Measurements from ENCODE around the gene ALDH1A1.

ALDH1A1 gene

GRCh38 chr9:72936679-72937078 is 16.2 kb downstream of the ALDH1A1 start:
- no peak overlapping the region for H3K4me3 Mint-ChIP-seq
- no peak for DNase-seq (ENCODE audit: low spot score in 2 of 2)
- ATAC-seq: no peak
- H3K4me1 Mint-ChIP-seq: no peaks in the 10 kb centered on the region
- no peaks in the 10 kb centered on the region for H3K9me3 Mint-ChIP-seq
- no peak overlapping the region for H3K27ac Mint-ChIP-seq
- no peaks in the 10 kb centered on the region for H3K36me3 Mint-ChIP-seq

- H3K36me3 Mint-ChIP-seq: no peaks in the 10 kb centered on the region
- no peak overlapping the region for H3K27ac Mint-ChIP-seq
- H3K9me3 Mint-ChIP-seq: no peaks in the 10 kb centered on the region
- ATAC-seq: no peak
- DNase-seq (ENCODE audit: low spot score in 2 of 2): no peak
- H3K4me1 Mint-ChIP-seq: no peaks in the 10 kb centered on the region
- no peak overlapping the region for H3K4me3 Mint-ChIP-seq
Measured at GRCh38 chr9:72936266-72936665, 16.6 kb downstream of the ALDH1A1 start.

GRCh38 chr9:72935595-72935994 is 17.3 kb downstream of the ALDH1A1 start:
- H3K36me3 Mint-ChIP-seq: no peaks in the 10 kb centered on the region
- H3K27ac Mint-ChIP-seq: no peak overlapping the region
- no peak overlapping the region for H3K4me3 Mint-ChIP-seq
- DNase-seq (ENCODE audit: low spot score in 2 of 2): no peak
- ATAC-seq: no peak
- no peaks in the 10 kb centered on the region for H3K9me3 Mint-ChIP-seq
- H3K4me1 Mint-ChIP-seq: no peaks in the 10 kb centered on the region

GRCh38 chr9:72933730-72934665 is 18.9 kb downstream of the ALDH1A1 start:
- H3K4me1 Mint-ChIP-seq: no peaks in the 10 kb centered on the region
- ATAC-seq: no peak
- no peaks in the 10 kb centered on the region for H3K36me3 Mint-ChIP-seq

GRCh38 chr9:72932619-72933018 is 20.2 kb downstream of the ALDH1A1 start:
- Mint-ChIP-seq H3K36me3 (no peaks in the 10 kb centered on the region), H3K4me3 (no peak overlapping the region), H3K27ac (no peak overlapping the region), H3K9me3 (no peaks in the 10 kb centered on the region), H3K4me1 (no peaks in the 10 kb centered on the region)
- DNase-seq (ENCODE audit: low spot score in 2 of 2): no peak
- no peak for ATAC-seq

More at GRCh38 chr9:72933730-72934665, 18.9 kb downstream of the ALDH1A1 start:
- DNase-seq (ENCODE audit: low spot score in 2 of 2): no peak
- H3K4me3 Mint-ChIP-seq: no peak overlapping the region
- H3K27ac Mint-ChIP-seq: no peak overlapping the region
- H3K9me3 Mint-ChIP-seq: no peaks in the 10 kb centered on the region

GRCh38 chr9:72931897-72932296 is 21.0 kb downstream of the ALDH1A1 start:
- Mint-ChIP-seq H3K27ac (no peak overlapping the region), H3K36me3 (no peaks in the 10 kb centered on the region), H3K9me3 (no peaks in the 10 kb centered on the region), H3K4me1 (no peaks in the 10 kb centered on the region), H3K4me3 (no peak overlapping the region)
- DNase-seq (ENCODE audit: low spot score in 2 of 2) (no peak), ATAC-seq (no peak)

GRCh38 chr9:72931437-72931836 is 21.4 kb downstream of the ALDH1A1 start:
- ATAC-seq (no peak), DNase-seq (ENCODE audit: low spot score in 2 of 2) (no peak)

GRCh38 chr9:72930828-72931227 is 22.0 kb downstream of the ALDH1A1 start:
- H3K9me3 Mint-ChIP-seq: no peaks in the 10 kb centered on the region
- H3K27ac Mint-ChIP-seq: no peak overlapping the region
- H3K36me3 Mint-ChIP-seq: no peaks in the 10 kb centered on the region
- DNase-seq (ENCODE audit: low spot score in 2 of 2) (no peak), ATAC-seq (no peak)
- H3K4me3 Mint-ChIP-seq: no peak overlapping the region
- H3K4me1 Mint-ChIP-seq: no peaks in the 10 kb centered on the region

More at GRCh38 chr9:72931437-72931836, 21.4 kb downstream of the ALDH1A1 start:
- Mint-ChIP-seq H3K36me3 (no peaks in the 10 kb centered on the region), H3K9me3 (no peaks in the 10 kb centered on the region), H3K27ac (no peak overlapping the region), H3K4me3 (no peak overlapping the region), H3K4me1 (no peaks in the 10 kb centered on the region)

GRCh38 chr9:72929542-72929941 is 23.3 kb downstream of the ALDH1A1 start:
- Mint-ChIP-seq H3K4me3 (no peak overlapping the region), H3K4me1 (no peaks in the 10 kb centered on the region), H3K27ac (no peak overlapping the region)

GRCh38 chr9:72928042-72928507 is 24.8 kb downstream of the ALDH1A1 start:
- ATAC-seq (no peak), DNase-seq (ENCODE audit: low spot score in 2 of 2) (no peak)
- Mint-ChIP-seq H3K9me3 (no peaks in the 10 kb centered on the region), H3K4me1 (no peaks in the 10 kb centered on the region), H3K36me3 (no peaks in the 10 kb centered on the region), H3K4me3 (no peak overlapping the region), H3K27ac (no peak overlapping the region)

More at GRCh38 chr9:72929542-72929941, 23.3 kb downstream of the ALDH1A1 start:
- no peak for DNase-seq (ENCODE audit: low spot score in 2 of 2)
- no peaks in the 10 kb centered on the region for H3K9me3 Mint-ChIP-seq
- H3K36me3 Mint-ChIP-seq: no peaks in the 10 kb centered on the region
- ATAC-seq: no peak

GRCh38 chr9:72926506-72926905 is 26.3 kb downstream of the ALDH1A1 start:
- no peak for DNase-seq (ENCODE audit: low spot score in 2 of 2)
- no peaks in the 10 kb centered on the region for H3K36me3 Mint-ChIP-seq
- no peak for ATAC-seq
- no peak overlapping the region for H3K4me3 Mint-ChIP-seq
- no peaks in the 10 kb centered on the region for H3K9me3 Mint-ChIP-seq
- H3K4me1 Mint-ChIP-seq: no peaks in the 10 kb centered on the region
- H3K27ac Mint-ChIP-seq: no peak overlapping the region

GRCh38 chr9:72925891-72926290 is 27.0 kb downstream of the ALDH1A1 start:
- H3K27ac Mint-ChIP-seq: no peak overlapping the region
- no peaks in the 10 kb centered on the region for H3K4me1 Mint-ChIP-seq
- no peak overlapping the region for H3K4me3 Mint-ChIP-seq
- H3K36me3 Mint-ChIP-seq: no peaks in the 10 kb centered on the region
- H3K9me3 Mint-ChIP-seq: no peaks in the 10 kb centered on the region
- DNase-seq (ENCODE audit: low spot score in 2 of 2): no peak
- ATAC-seq: no peak

GRCh38 chr9:72925126-72925789 is 27.6 kb downstream of the ALDH1A1 start:
- Mint-ChIP-seq H3K36me3 (no peaks in the 10 kb centered on the region), H3K4me3 (no peak overlapping the region), H3K4me1 (no peaks in the 10 kb centered on the region), H3K9me3 (no peaks in the 10 kb centered on the region), H3K27ac (no peak overlapping the region)
- DNase-seq (ENCODE audit: low spot score in 2 of 2) (no peak), ATAC-seq (no peak)

- no peak for DNase-seq (ENCODE audit: low spot score in 2 of 2)
- H3K4me3 Mint-ChIP-seq: no peak overlapping the region
Measured at GRCh38 chr9:72924154-72924790, 28.6 kb downstream of the ALDH1A1 start.

GRCh38 chr9:72923077-72923476 is 29.8 kb downstream of the ALDH1A1 start:
- DNase-seq (ENCODE audit: low spot score in 2 of 2) (no peak), ATAC-seq (no peak)
- H3K4me3 Mint-ChIP-seq: no peak overlapping the region
- H3K36me3 Mint-ChIP-seq: no peaks in the 10 kb centered on the region
- H3K9me3 Mint-ChIP-seq: no peaks in the 10 kb centered on the region
- no peaks in the 10 kb centered on the region for H3K4me1 Mint-ChIP-seq
- H3K27ac Mint-ChIP-seq: no peak overlapping the region

More at GRCh38 chr9:72924154-72924790, 28.6 kb downstream of the ALDH1A1 start:
- Mint-ChIP-seq H3K4me1 (no peaks in the 10 kb centered on the region), H3K36me3 (no peaks in the 10 kb centered on the region), H3K27ac (no peak overlapping the region), H3K9me3 (no peaks in the 10 kb centered on the region)
- no peak for ATAC-seq
